Medulla oblongata (tissue), 1 donor: ENCODE data around the gene HECTD2.
"Not testable (repeated sequence)": the region's sequence is repeated elsewhere in the genome, so short reads cannot be mapped to it uniquely, and the experiment has no call there.

Source experiments
- DNase-seq: peaks from one replicate; pipeline ENCODE4 v3.0.0-alpha.2; 2015; ENCODE audit errors: extremely low spot score

Gene HECTD2, protein sequence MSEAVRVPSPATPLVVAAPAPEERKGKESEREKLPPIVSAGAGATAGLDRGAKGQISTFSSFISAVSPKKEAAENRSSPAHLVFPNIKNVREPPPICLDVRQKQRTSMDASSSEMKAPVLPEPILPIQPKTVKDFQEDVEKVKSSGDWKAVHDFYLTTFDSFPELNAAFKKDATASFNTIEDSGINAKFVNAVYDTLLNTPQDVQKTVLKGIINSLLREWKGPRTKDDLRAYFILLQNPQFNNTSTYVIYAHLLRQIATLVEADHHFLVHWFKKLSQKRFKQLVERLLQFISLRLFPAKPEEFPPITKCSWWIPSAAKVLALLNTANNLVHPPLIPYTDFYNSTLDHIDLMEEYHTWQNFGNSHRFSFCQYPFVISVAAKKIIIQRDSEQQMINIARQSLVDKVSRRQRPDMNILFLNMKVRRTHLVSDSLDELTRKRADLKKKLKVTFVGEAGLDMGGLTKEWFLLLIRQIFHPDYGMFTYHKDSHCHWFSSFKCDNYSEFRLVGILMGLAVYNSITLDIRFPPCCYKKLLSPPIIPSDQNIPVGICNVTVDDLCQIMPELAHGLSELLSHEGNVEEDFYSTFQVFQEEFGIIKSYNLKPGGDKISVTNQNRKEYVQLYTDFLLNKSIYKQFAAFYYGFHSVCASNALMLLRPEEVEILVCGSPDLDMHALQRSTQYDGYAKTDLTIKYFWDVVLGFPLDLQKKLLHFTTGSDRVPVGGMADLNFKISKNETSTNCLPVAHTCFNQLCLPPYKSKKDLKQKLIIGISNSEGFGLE

DNA sequence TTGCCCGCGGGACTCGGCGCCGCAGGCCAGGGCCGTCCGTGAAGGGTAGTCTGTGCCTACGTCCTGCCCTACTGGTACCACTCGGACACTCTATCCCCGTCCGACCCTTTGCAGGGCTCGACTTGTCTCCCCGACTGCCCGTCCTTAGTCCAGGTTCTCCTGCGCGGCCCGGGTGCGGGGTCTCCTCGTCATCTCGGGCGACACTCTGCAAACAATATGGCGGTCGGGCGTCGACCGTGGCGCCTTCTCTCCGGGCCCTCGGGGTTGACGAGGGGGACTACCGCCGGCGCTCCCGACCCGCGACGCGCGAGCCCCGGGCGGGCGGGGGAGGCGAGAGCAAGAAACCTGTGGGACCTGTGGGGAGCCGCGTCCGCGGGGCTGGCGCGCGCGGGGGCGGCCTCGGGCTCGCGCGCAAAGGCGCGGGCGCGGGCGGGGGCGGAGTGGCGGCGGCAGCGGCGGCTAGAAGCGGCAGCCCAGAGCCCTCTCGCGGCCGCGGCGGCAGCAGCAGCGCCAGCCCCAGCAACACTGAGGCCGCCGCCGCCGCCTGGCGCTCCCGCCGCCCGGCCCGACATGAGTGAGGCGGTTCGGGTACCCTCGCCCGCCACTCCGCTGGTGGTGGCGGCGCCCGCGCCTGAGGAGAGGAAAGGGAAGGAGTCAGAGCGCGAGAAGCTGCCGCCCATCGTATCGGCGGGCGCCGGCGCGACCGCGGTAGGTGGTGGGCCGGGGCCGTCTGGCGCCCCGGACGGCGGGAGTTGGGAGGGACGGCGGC is at the start of gene HECTD2:
TSS of gene HECTD2 (plus strand) at position 476 of the 769 bp plus-strand sequence. CDS start at position 571, 95 bp downstream.
- DNase-seq: peak; percentile 78

DNA sequence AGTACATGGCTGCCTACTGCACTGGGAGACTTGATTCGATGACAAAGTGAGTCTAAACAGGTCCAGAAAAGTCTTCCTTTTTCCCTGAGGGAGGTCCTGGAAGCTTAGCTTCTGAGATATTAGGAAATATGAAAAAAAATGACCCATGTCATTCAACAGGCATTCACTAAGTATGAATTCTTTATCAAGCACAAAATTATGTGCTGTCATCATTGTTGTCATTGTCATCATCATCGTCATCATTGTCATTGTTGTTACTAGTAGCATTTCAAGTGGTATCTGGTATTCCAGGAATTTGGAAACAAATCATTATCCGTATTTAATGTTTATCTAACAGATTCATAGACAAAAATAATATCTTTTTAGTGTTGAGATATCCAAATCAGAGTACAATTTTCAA is 49.7 kb upstream of the HECTD2 start:
- DNase-seq: no peak

DNA sequence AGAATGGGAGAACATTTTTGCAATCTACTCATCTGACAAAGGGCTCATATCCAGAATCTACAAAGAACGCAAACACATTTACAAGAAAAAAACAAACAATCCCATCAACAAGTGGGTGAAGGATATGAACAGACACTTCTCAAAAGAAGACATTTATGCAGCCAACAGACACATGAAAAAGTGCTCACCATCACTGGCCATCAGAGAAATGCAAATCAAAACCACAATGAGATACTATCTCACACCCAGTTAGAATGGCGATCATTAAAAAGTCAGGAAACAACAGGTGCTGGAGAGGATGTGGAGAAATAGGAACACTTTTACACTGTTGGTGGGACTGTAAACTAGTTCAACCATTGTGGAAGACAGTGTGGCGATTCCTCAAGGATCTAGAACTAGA is 44.6 kb upstream of the HECTD2 start:
- DNase-seq: not testable (repeated sequence)

DNA sequence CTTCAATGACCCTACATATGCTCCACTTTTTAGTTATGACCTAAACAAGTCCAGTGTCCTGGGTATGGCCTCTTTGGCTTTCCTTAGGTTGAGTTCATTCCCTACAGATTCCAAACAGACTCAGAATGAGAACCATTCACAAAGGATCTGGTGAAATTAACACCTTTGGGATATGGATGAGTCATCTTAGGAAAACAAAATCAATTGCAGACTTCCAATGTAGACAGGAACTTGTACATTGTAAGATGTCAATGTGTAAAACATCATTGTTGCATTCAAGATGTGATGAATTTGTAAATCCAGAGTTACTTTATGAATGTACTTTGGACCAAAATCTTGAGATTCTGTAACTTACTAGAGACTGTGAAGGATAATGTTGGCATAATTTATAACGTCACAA is 43.4 kb upstream of the HECTD2 start:
- DNase-seq: no peak

DNA sequence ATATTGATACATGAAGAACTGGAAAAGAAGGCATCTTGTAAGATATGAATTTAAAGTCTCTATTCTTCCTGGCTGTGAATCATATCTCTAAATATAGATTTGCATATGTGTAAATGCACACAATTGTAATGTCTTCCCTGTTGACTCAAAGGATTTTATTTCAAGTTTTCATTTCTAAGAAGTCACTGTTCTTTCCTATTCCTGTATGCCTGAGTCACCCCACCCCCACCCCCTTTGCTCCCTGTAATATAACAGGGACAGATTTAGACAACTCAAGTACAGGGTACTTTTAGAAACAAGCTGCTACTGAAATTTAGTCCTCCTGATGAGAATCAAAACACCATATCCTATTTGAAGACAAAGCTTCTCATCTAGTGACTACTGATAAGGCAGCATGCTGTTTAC is 43.0 kb upstream of the HECTD2 start:
- DNase-seq: no peak

DNA sequence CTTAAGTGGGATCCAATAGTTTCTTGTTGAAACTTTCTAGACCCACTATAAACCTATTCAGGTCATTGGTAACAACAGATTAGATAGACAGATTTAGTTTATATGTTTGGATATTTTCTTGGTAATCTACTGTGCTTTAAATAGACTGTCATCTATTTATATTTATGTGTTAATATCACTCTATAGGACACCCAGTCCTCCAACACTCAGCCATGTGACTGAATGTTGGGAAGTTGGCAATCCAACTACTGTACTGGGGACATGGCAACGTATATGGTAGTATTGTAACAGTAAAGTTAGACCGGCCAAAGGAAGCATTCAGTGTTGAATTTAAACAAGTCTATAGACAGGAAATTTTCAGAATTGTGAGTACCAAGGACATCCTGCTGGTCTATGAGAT is 42.6 kb upstream of the HECTD2 start:
- no peak for DNase-seq

DNA sequence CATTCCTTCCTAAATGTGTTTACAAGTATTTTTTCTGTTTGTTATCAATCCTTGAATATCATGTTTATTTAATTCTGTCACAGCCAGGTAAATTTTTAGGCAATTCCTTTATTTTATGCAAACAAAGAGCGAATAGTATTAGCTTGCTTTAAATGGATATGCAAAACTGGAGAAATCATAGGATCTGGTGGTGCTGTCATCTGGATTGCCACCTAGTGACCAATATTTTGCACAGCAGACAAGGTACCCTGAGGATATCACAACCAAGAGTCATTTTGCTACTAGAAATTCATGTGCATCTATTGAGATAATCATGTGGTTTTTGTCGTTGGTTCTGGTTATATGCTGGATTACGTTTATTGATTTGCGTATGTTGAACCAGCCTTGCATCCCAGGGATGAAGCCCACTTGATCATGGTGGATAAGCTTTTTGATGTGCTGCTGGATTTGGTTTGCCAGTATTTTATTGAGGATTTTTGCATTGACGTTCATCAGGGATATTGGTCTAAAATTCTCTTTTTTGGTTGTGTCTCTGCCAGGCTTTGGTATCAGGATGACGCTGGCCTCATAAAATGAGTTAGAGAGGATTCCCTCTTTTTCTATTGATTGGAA is 40.1 kb upstream of the HECTD2 start:
- not testable (repeated sequence) for DNase-seq

DNA sequence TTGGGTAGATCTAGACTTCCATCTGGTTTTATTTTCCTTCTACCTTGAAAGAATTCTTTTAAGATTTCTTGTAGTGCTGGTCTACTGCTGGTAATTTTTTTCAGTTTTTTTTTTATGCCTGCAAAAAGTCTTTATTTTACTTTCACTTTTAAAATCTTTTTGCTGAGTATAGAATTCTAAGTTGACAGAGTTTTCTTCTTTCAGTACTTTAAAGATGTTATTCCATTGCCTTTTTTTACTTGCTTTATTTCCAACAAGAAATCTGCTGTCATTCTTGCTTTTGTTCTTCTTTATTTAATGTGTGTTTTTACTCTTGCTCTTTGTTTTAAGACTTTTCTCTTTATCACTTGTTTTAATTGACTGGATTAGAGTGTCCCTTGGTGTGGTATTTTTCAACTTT is 36.1 kb upstream of the HECTD2 start:
- DNase-seq: no peak

DNA sequence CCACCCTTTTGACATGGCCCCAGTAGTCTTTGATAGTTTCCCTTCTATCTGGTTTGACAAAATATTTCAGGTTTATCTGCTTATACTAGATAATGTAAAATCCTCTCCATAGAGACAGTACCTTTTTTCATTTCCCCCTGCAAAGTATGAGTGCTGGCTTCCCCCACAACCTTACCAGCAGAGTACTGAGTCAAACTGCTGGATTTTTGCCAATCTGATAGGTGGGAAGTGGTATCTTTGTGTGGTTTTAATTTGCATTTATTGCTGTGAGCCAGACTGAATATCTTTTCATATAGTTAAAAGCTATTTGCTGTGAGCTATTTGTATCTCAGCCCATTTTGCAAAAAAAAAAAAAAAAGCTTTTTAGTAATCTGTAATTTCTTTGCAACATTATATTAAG is 32.1 kb upstream of the HECTD2 start:
- no peak for DNase-seq

DNA sequence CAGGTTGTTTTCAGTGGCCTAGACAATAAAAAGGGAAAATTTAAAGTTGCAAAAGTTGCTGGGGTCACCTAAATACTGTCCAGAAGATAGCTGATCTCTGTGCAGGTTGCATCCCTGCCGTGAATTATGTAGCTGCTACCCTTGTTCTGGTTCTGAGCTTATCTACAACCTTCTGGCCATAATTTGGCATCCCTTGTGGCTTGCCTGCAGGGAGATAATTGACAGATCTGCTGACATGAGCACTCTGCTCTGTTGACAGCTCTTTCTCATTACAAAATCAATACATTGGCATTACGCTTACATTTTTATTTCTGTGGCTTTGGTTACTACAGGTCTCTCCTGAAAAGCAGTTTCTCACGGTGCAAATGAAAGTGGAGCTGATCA is 29.3 kb upstream of the HECTD2 start:
- DNase-seq: no peak

DNA sequence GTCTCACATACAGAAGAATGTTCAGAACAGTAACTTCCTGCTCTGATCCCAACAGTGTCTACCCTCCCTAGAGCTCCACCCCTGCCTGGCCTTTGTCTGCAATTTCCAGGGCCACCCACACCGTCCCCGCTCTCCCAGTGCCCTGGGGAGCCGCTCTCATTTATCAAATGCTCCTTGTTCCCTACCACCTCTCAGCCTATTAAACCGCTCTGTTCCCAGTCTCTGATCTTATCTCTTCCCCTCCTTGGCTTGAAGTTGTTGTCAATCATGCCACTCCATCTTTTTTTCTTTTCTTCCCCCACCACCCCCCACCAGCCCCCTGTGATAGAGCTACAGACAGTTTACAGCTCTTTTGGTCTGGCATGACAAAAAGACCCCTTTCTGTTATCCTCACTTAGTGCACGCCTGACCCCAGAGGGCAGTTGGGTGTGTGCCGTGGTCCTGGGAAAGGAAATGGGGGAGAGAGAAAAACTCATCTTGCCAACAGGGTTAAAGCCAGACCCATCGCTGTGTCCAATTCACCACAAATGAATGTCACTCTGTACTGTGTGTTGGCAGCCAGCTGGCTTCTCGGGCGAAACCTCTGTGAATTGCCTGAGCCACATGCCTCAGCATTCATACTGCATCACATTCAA is 28.8 kb upstream of the HECTD2 start:
- peak; percentile 55 for DNase-seq

DNA sequence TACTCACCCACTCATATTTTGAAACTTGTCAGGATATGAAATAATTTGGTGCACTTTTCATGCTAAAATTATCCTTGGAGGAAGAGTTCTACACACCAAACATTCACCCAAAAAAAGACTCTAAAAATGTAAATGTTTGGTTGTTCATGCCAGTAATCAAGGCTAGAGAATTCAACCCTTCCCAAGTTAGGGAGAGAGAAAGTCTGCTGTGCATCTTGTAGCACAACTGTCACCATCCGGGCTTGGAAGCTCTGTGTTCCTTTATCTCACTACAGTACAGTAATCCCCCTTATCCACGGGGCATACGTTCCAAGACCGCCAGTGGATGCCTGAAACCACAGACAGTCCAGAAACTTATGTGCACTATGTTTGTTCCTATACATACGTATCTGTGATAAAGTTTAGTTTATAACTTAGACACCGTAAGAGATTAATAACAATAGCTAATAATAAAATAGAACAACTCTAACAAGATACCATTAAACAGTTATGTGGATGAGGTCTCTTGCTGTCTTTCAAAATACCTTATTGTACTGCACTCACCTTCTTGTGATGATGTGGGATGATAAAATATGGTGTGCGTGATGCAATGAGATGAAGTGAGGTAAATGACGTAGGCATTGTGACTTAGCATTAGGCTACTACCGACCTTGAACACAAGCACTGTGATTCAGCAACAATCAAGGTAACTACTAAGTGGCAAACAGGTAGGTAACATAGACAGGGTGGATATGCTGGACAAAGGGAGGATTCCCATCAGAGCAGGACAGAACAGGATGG is 24.6 kb upstream of the HECTD2 start:
- DNase-seq: no peak

DNA sequence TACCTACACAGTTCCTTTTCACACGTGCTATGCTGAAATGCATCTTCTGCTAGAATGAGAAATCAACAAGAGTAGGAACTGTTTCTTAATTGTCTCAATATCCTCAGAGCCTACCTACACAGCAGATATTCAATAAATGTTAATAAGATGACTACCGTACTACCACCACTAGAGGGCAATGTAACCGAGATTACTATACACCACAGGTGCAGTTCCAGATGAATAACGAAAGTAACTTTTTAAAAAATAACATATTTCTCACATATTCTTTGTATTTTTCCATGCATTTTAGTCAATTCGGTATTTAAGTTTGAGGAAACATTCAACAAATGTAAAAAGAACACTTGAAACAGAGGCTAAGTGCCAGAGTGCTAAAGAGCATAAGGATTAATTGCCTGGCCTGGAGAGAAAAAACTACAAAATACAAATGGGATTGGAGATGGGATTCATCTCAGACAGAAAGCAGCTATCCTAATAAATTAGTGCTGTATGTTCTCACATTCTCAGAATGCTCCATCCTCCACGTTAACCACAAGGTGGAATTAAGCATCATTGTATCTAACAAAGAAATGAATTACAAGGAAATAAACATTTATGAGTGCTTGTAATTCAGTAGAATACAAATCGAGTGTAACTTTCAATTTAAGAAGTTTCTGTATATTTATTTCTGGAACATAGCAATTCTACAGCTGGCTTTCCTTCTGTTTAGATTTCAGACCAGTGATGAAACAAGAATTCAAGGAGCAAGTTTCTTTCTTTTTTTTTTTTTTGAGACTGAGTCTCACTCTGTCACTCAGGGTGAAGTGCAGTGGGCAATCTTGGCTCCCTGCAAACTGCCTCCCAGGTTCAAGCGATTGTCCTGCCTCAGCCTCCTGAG is 20.3 kb upstream of the HECTD2 start:
- peak; percentile 83 for DNase-seq

DNA sequence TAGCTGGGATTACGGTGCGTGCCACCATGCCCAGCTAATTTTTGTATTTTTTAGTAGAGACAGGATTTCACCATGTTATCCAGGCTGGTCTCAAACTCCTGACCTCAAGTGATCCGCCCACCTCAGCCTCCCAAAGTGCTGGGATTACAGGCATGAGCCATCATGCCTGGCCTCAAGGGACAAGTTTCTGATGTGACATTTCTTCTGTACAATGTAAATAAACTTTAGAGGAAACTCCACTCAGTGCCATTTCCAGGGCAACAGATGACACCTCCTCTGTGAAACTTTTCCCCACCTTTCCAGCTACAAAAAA is 19.7 kb upstream of the HECTD2 start:
- not testable (repeated sequence) for DNase-seq

DNA sequence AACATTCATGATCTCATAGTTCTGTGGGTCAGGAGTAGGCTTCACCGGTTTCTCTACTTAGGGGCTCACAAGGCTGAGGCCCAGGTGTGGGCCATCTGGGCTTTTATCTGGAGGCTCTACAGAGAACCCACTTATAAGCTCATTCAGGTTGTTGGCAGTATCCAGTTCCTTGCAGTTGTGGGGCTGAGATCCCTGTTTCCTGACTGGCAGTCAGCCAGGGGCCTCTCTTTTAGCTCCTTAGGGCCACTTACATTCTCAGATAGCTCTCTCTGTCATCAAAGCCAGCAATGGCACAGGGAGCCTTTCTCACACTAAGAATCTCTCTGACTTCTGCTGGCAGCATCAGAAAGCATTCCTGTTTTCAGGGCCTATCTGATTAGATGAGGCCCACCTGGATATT is 18.2 kb upstream of the HECTD2 start:
- no peak for DNase-seq

DNA sequence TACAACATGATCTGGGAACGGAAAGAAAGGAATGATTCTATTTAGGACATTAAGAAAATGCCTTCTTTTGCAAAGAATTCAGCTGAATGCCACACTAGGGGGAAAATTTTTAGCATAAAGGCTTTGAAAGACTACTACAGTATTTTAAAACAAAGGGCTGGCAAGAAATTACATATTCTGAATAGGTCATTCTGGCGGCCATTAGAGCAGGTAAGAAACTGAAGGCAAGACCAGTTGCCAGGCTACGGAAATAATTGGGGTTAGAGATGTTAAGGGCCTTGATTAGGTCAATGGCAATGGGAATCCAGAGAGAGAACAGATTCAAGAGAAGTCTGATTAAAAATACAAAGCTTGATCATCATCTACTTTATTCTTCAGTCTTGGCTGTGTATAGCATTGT is 3.8 kb upstream of the HECTD2 start:
- DNase-seq: no peak

DNA sequence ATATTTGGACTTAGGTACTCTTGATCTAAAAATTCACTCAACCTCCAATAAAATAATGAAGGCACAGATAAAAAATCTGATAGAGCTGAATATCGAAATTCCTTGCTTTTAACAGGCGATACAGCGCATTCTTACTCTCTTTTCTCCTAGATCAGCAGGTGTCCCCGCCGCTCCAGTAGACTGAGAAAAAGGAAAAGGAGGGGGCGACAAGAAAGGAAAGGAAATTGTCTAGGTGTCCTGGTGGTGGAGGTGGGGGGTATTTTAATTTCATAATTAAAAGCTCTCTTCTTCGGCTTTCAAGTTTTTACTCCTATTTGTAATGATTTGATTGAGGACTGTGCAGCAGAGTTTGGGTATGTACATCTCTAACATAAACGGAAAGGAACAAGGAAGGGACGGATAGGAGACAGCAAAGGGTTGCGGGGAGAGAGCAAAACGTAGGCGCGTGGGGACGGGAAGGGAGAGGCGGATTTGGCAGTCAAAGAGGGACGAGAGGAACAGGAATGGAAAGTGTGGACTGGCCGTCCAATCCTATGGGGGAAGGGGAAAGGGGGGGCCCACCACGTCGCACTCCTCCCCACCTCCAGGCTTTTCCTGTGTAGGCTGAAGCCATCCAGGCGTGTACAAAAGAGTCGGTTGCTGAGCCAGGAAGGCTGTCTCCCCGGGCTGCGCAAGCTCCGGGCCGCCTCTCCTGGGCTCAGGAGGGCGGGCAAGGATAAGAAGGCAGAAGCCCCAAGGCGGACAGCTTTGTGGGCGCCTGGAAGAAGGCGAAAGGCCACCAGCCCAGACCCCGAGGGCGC is 875 bp upstream of the HECTD2 start:
- DNase-seq: peak; percentile 81

DNA sequence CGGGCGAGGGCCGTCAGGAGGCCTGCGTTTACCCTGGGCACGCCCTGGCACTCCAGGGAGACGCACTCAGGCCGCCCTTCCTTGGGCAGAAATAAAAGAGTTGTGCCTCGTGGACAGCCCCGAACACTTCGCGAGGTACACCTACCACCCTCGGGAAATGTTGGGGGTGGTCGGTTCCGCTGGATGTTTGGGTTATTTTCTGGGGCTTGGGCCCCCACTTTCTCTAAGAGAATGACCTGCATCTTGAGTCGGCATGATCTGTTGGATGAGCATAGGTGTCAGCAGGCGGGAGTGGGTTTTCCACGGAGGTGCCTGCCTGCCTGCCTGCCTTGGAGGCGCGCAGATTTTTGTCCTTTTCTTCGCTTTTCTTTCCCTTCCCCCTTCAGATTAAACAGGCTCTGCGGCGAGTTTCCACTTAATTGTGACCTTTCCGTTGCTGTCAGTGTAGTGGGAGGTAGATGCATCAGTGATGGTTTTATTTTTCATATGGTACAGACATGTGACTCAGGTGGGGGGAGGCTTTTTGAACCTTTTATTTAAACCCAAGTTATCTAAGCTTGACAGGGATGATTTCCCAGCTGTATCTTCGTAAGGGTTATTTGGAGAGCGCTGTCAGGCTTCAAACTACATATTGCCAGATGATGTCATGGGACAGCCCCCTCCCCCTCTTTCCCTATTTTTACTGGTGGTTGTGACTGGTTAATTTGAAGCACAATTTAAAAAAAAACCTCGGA is 661 bp downstream of the HECTD2 start:
- peak; percentile 45 for DNase-seq
